DMS79 treated with DMSO at 0.1 percent for 48 hours (cell line): ENCODE measurements around the gene CAMTA1.

Source experiments
- DNase-seq: peaks from one replicate; lab custom pipeline; 2025; lab: John Stamatoyannopoulos, UW

Gene CAMTA1

DNA sequence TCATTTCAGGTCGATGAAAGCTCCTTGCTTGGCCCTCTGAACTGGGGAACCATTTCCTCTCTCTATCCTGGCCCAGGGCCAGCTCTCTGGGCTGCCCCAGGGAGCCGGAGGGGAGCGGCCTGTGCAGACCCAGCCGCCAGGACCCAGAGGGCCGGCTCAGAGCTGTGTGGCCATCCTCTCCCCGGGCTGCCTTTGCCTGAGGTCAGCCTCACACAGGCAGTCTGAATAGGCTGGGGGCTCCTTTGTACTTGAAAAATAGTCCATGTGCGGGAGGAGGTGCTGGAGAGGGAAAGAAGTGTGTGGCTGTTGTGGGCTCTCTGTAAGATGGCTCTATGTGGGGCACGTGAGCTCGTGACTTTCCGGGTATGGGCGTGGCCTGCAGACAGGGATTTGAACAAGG, 710.7 kb downstream of the CAMTA1 start:
- DNase-seq, result peak; percentile 61

GRCh38 chr1:7497107-7497637, 711.9 kb downstream of the CAMTA1 start:
- no peak for DNase-seq

DNA sequence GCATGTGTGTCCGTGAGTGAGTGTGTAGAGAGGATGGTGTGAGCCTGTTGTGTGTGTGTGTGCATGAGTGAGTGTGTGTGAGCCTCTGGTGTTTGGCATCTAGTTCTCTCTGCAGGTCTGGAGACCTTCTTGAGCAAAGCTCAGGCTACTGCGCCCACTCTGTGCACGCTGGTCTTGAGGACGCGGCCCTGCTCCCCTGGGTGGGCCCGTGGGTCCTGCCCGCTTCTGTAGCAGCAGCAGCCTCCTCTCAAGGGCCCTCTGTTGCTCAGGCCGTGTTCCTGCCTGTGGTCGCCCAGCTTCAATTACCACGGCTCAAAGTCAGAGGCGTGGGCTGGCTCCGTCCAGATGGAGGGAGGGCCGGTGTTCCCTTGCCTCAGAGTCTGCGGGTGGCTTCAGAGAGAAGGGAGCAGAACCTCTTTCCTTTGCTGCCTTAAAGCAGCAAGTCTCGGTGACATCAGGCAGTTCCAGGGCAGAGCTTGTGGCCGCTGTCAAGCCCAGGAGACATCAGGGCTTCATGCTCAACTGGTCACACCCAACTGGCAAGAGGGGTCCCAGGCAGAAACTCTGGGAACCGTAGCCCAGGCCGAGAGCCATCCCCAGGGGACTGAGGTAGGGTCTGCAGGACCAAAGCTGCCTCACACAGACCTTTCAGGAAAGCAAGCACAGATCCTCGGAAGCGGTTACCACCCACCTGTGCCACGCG, 715.3 kb downstream of the CAMTA1 start:
- DNase-seq, result no peak

GRCh38 chr1:7501084-7501491, 715.8 kb downstream of the CAMTA1 start:
- peak; percentile 28 for DNase-seq

DNA sequence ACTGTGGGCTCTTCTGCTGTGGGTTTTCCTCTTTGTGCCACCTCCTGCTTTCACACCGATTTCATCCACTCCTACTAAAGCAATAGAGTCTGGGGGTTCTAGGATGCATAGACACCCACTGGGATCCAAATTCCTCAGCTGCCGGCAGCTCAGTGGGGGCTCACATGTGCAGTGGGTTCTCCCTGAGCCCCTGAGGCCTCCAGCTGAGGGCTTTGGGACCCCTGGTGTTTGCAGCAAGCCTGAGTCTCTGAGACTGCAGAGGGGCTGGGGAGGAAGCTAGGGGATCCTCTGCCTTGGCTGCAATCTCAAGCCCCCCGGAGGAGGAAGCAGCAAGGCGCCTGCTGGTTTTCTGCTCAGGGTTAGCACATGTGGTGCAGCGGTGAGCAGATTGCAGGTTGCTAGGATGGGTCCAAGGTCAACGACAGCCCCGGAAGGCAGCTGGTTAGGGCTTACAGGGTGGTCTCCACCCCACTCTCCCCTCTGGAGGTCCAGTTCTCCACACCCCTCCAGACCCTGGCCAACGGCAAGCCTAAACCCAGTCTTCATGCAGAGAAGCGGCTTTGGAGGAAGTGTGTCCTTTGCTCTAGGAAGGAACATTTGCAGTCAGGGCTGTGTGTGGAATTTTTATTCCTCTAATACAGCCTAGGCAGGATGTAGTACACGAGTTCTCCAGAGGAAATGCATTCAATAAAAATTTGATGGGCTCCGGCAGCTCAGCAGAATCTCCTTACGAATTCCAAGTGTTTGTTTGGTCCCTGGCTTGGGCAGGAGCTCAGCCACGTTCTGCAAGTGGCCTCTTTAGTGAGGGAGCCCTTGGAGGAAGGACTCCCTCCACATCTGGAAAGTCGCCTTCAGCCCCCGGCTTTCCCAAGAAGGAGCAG, 716.7 kb downstream of the CAMTA1 start:
- DNase-seq, result no peak

DNA sequence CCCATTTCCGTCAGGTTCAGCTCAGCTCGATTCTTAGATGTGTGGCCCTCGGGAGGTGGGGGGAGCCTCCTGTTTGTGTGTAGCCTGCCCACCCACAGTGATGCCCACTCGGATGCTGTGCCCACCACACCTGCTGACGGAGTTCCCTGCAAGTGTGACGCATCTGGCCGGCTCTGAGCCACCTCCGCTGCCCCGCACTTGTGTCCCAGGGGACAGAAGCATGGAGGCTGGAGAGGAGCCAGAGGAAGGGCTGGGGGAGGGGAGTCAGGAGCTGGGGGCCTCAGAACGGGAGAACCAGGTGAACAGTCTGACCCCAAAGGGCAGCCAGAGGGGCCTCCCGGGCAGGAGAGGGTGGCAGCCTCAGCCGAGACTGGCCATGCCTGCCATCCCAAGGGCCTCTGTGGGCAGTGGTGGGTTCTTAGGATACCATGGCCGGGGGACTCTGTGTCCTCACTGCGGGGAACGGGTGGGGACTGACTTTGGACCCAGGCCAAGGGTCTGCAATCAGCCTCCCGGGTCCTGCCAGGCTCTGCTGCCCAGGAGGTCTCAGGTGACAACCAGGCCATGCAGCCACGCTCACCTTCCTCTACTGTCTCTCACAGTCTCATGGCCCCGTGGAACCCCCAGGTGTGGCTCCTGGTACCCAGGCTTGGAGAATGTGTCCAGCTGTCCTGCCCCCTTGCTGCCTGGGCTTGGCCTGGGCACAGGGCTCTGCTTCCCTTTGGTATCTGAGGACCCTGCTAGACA, 718.6 kb downstream of the CAMTA1 start:
- DNase-seq, result no peak

- no peak for DNase-seq
Measured at GRCh38 chr1:7504438-7504720, 719.1 kb downstream of the CAMTA1 start.

- DNase-seq, result no peak
Measured at GRCh38 chr1:7505094-7505770, 720.0 kb downstream of the CAMTA1 start.

GRCh38 chr1:7505771-7506453, 720.7 kb downstream of the CAMTA1 start:
- no peak for DNase-seq

GRCh38 chr1:7506454-7507284, 721.4 kb downstream of the CAMTA1 start:
- no peak for DNase-seq

DNA sequence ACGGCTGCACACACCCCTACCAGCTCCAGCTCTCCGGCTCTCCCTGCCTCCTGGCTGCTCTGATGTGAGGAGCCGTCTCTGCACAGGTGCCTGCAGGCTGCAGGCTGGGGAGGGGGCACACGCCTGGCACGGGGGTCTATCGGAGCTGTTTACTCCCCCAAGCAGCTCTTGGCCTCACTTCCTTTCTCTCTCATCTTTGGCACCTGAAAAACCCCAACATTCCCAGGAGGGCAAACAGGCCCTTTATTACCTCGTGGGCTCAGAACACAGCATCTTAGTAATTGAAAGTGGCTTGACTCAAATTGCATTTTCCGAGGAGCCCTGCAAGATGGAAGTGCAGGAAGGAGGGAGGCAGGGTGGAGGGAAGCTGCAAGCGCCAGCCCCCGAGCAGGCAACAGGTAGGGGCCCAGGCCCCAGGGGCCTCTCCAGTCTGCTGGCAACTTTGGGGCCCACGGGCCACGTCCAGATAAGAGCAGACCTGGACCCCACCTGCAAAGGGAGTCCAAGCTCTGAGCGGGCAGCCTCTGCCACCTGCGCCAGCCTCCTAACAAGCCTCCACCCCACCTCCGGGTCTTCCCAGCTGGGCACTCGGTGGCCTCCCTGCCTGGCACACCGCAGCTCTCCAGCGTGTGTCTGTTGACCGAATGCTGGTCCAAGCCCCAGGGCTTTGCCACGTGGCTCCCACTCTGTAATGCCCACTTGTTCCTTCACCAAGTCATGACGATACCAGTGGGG, 722.2 kb downstream of the CAMTA1 start:
- no peak for DNase-seq

DNA sequence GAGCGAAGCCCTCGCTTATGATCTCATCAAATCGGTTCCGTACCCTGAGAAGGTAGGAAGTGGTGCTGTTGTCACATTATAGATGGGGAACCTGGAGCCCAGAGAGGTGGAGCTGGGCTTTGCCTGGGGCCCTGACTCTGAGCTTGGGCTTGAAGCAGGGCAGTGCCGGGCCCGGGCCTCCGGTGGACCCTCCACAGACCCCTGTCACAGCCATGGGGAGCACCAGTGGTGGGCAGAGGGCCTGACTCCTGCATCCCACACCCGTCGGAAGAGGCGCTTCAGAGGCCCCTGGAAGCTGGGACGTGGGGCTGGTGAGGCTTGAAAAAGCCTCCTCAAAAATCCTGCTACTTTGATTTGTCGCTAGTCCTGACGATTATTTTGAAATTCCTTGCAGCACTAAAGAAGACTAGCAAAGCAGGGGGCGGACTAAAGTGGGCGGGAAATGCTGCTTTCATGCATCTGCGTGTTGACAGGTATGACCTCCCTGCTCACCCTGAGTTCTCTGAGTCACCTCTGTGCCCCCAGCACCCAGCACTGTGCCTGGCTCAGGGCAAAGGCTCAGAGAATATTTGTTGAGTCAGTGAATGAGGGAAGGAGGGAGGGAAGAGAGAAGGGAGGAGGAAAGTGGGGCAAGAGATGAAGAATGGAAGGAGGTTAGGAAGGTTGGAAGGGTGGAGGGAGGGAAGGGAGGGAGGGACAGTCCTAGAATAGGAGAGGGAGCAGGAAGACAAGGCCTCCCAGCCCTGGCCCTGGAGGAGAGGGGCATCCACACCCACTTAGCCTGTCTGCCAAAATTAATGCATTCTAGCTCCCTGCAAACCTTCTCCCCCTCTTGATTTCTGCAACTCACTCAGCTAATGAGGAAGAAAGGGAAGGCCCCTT, 723.0 kb downstream of the CAMTA1 start:
- DNase-seq, result no peak

- no peak for DNase-seq
Measured at GRCh38 chr1:7508934-7509519, 723.8 kb downstream of the CAMTA1 start.

GRCh38 chr1:7509598-7509997, 724.3 kb downstream of the CAMTA1 start:
- no peak for DNase-seq

- DNase-seq, result no peak
Measured at GRCh38 chr1:7510389-7510931, 725.2 kb downstream of the CAMTA1 start.

GRCh38 chr1:7511381-7511780, 726.1 kb downstream of the CAMTA1 start:
- DNase-seq, result no peak

- DNase-seq, result no peak
Measured at GRCh38 chr1:7513081-7513480, 727.8 kb downstream of the CAMTA1 start.

DNA sequence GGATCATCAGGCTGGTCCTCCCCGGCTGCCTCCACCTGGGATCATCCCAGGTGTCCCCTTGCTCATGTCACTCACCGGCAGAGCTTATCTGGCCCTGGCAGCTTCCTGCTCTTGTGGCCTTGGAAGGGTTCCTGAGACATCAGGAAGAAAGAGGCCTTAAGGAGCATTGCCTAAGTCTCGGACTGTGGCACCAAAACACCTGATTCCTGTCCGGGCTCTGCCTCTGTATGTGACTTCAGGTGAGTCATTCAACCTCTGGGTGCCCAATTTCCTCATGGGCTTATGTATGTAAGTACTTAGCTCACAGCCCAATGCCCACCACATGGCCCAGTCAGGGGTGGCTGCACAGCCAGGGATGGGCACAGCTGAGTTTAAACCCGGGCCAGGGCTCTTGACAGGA, 729.9 kb downstream of the CAMTA1 start:
- DNase-seq, result no peak
